Measurements from ENCODE around the gene NUP50.

Gene NUP50

DNA sequence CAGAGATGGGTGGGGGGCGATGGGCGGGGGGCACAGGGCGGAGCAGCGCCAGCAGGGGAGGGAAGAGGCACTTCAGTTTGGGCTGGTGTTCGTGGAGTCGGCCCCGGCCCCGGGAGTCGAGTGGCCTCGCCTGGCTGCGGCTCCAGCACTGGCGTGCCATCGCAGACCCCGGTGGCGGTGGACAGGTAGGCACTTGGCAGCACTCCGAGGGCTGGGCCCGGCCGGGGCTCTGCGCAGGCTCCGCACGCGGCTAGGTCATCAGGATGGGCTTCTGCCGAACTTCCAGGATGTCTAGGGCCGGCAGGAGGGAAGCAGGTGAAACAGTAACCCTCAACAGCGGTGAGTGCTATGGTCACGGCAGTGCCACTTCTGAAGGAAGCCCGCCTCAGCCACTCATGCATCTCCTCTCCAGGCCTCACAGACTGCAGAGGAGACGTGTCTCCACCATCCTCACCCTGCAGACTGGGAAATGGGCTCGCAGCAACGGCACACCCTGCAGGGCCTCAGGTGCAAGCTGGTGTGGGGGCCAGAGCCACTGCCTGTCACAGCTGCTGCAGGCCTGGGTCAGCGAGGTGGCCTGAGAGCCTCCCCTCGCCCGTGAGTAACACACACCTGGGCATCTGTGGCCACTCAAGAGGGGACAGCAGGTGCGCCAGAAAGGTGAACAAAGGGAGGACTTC is 33.3 kb downstream of the NUP50 start:
- DNase-seq = no peak

GRCh38 chr22:45197606-45198462 is 34.1 kb downstream of the NUP50 start:
- DNase-seq = no peak

DNA sequence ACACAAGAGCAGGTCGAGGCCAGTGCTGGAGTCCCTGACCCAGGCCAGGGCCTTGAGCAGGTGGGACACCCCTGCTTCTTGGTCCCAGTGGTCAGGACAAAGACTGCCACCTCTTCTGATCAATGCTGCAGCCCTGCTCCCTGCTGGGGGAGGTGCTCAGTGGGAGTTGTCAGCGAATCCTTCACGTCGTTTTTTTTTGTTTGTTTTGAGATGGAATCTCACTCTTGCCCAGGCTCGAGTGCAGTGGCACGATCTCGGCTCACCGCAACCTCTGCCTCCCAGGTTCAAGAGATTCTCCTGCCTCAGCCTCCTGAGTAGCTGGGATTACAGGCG is 34.7 kb downstream of the NUP50 start:
- DNase-seq = no peak

GRCh38 chr22:45199723-45200122 is 36.0 kb downstream of the NUP50 start:
- DNase-seq = no peak

DNA sequence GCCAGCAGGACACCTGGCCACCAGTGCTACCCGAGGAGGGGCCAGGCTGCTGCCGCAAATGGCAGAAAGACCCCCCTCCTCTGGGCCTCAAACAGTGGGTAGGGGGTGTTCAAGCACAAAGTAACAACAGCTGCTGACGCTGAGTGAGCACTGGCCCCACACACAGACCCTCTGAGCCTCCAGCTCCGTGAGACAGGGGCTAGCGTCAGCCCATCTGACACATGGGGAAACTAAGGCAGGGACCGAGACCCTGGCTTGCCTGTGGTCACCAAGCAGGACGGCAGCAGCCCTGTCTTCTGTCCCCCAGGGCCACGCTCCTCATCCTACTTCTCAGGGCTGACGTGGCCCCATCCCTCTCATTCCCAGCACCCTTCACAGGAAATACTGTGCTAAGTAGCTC is 36.5 kb downstream of the NUP50 start:
- DNase-seq = no peak

DNA sequence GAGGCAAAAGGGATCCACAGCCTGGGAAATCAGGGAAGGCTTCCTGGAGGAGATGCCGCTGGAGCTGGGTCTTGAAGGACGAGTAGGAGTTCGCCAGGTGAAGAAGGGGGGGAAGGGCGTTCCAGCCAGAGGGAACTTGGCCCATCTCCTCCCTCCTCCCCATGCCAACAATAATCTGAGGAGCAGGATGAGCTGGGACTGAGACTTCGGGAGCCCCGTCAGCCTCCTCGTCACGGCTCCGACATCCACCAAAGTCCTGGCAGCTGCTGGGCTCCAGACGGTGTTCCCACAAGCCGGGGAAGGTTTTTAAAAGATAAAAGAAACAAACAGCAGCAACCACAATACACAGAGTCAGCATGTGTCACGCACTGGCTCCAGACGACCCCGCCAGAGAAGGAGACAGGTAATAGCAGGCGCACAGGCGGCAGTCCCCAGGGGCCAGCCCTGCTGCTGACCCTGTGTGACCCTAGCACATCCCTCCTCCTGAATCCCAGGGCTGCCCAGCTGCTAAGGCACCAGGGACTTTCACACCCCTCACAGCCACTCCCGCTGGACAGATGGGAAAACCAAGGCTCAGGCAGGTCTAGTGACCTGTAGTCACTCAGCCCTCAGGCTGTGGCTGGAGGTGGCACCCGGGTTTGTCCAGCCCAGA is 37.3 kb downstream of the NUP50 start:
- DNase-seq = no peak

DNA sequence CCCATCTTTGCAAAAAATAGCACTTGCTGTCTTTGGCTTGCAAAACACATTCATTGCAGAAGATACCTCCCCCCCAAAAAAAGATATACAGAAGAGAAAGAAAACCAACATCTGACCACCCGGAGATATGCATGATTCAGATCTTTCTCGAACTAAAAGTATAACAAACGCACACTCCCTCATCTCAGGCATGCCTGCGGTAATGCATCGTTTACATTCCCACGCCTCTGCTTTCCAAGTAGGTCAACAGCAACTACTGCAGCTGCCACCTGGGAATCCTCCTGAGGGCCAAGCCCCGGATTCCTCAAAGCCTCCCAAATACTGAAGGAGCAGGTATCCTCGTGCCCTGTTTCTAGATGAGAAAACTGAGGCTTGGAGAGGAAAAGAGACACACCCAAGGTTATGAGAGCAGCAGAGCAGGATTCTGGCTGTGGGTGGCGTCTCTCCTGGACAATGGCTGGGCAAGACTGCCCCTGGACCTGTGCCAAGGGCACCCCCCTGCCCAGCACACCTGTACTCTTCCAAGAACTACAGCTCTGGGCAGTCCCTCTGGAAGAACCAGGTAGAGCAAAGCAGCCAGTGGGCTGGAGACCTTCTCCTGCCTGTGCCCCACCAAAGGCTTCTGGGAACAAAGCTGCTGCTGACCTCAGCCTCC is 38.1 kb downstream of the NUP50 start:
- no peak for DNase-seq

DNA sequence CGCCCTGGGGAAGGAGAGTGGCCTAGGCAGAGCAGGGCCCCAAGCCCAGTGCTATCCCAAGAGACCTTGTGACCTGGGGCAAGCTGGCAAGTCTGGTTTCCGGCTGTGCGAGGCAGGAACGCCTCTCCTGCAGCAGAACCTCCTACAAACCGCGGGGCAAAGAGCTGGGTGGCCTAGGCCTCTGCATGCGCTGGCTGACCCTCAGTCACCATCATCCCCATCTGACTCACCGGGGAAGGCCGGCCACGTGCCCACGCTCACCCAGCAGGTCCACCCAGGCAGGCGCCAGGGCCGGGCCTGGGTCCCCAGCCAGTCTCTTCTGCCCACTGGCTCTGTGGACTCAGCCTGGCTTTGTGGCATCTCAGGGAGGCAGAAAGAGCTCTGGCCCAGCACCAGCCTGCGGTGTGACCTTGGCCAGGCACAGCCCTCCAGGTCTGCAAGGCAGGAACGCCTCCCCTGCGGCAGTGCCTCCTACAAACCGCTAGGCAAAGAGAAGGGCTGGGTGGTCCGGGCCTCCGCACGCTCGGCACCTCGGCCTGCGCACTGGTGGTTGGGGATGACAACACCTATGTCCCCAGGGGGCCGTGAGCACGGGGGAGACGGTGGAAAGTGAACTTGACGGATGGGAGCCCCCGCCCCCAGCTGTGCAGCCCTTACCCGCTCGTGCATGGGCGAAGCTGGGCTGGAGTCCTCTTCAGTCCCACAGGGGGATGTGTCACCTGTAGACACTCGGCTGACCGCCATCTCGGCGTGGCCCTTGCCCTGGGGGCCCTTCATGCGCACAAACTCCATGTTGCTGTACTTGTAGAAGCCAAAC is 38.8 kb downstream of the NUP50 start:
- DNase-seq = no peak

GRCh38 chr22:45203150-45203951 is 39.6 kb downstream of the NUP50 start:
- no peak for DNase-seq

GRCh38 chr22:45204241-45204640 is 40.5 kb downstream of the NUP50 start:
- no peak for DNase-seq

DNA sequence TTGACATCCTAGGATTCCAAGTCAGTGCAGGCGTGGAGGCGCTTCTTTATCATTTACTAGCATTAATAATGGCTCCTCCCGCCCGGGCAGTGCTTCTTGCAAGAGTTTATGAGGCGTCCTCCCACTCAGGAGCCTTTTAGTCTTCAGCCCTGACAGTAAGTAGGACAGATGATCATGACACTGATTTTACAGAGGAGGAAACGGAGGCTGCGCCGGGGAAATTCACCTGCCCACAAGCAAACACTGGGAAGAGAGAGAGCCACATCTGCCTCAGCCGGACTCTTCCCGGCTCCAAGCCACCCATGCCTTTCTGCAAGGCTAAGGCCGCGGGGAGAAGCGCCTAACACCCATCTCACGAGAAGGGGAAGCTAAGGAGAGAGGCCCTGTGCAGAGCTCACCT is 41.1 kb downstream of the NUP50 start:
- DNase-seq = no peak

DNA sequence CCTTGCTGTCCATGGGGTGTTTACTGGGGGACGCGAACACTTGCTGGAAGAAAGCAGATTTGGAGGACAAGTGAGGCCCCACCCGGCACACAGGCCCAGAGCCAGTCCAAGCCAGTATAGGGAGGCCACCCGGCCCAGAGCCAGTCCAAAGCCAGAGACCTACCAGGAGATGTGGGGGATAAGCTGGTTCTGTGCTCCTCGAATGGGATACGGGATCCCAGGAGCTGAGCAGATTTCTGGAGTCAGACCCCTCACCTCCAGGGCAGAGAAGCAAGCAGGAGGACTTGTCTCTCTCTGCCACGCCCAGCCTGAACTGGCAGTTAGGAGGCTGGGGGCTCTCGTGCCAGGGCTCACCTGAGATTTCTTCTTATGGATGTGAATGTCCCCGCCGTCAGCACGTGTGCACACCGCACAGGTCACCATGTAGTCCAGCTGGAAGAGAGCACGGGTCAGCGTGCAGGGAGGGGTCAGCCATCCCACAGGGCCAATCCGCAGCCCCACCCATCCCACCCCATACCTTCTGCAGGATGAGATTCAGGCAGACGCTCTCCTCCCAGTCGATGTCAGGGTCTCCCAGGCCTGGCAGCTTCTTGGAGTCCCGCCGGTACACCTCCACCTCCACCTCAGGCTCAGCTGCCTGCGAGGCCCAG is 41.7 kb downstream of the NUP50 start:
- no peak for DNase-seq

DNA sequence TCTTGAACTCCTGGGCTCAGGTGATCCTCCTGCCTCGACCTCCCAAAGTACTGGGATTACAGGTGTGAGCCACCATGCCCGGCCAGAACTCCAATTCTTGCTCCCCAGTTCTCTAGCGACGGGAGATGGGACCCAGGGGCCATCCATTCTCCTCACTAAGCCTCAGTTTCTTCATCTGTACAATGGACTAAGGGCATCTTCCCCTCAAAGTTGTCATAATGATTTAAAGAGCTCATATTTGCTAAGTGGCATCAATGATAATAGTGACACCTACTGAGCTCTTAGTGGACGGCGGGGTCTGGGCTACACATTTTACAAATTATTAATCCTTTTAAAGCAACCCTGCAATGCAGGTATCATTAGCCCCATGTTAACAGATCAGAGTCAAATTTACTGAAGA is 42.5 kb downstream of the NUP50 start:
- DNase-seq = no peak

DNA sequence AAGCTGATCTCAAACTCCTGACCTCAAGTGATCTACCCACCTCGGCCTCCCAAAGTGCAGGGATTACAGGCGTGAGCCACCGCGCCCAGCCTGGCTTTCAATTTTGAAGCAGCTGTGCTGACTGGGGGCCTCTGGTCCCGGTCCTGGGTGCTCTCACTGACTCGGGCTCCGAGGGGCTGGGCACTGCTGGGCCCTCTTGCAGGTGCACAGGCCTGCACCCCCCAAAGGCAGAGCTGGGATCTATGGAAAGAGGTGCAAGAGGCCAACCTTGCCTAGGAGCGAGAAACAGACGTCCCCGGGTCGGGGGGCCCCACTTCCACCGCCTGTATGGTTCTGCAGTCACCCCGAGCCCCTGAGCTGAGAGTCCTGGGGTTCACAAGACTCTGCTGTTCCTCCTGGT is 43.8 kb downstream of the NUP50 start:
- DNase-seq = no peak

DNA sequence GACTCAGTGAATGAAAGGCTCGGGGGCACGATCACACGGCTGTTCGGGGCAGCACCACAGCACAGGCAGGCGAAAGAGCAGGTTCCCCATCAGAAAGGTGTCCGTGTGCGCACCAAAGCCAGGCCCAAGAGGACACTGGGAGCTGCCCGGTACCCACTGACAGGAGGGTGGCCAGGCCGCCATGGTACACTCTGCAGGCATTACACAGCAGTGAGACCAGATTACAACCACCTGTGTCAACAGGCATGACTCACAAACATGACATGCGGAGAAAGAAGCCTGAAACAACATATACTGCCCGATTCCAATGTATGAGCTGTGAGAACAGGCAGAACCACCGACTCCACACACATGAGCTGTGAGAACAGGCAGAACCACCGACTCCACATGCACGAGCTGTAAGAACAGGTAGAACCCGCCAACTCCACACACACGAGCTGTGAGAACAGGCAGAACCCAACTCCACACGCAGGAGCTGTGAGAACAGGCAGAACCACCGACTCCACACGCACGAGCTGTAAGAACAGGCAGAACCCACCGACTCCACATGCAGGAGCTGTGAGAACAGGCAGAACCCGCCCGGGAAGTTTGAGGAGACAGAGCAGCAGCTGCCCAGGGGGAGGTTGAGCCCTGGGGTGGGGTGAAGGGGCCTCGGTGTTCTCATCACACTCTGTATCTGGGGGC is 44.4 kb downstream of the NUP50 start:
- no peak for DNase-seq

DNA sequence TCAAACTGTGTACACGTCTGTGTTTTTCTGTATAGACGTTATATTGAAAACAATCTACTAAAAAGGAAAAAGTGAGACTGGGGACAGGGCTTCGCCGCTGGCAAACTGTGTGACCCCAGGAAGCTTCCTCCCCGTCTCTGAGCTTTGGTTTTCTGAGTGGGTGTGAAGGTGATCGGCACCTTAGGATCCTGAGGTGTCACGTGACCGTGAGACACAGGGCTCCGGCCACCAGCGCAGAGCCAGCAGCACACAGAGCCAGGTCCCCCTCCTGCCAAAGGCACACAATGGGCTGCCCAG is 44.9 kb downstream of the NUP50 start:
- DNase-seq = no peak

DNA sequence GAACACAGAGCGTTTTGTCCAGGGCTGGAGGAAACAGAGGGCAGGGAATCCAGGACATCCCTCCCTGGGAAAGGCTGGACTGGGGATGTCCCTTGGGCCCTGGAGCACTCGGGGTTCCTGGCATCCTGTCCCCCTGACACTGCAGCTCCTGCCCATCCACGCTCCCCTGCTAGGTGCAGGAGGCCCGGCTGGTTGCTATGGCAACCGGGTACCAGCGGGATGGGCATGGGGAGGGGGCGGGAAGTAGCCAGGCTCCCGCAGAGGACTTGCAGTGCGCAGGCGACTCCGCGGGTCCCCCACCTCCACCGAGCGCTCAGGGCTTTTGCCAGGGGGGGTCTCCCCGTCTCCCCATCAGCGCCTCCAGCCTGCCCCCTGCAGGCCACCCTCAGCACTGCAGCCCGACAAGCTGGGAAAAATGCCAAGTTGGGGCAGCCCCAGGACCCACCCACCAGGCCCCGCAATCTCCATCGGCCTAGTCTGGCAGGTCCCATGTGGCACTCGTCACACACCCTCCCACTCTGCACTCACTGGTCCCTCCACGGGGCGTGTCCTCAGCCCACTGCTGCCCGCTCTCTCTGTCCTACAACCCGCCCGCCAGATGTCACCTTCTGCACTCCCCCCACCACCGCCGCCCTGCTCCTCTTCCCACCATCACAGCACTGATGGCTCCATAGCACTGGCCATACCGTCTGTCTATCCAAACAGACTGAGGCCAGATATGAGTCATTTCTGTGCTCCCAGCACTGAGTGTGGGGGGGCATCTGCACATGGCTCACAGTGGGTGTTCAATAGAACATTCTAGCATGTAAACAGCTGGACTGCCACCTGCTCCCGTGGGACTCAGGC is 45.5 kb downstream of the NUP50 start:
- DNase-seq = peak; percentile 18

GRCh38 chr22:45210174-45210573 is 46.4 kb downstream of the NUP50 start:
- no peak for DNase-seq

- no peak for DNase-seq
Measured at GRCh38 chr22:45210577-45210976, 46.9 kb downstream of the NUP50 start.

DNA sequence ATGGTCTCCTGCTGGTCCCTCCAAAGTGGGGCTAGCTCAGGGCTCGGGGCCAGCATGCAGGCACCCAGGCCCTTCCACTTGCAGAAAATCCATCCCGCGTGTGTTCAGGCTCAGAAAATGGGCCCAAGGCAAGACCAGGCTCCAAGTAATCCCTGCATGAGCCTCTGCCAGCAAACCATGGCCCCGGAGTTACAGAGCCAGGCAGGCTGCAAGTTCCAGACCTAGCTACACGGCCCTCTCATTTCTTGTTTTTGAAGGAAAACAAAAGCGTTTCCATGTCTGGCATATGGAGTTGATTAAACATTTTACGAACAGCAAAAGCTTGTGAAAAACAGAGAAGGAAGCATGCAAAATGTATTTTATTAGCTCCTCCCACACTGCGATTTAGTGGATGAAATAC is 47.3 kb downstream of the NUP50 start:
- no peak for DNase-seq
